OCI-LY7 (cell line): ENCODE results near the gene OR2A1. TPM values are rescaled to one million over a fixed set of nuclear protein-coding genes. Genes with fewer than 3 reads are reported as not detected.
"Not testable (repeated sequence)": the region's sequence is repeated elsewhere in the genome, so short reads cannot be mapped to it uniquely, and the experiment has no call there.

Source experiments
- BruUV-seq: library from RNA; stranded (reverse); fragments of 400-500 nt; replicated peaks from 2 replicates; lab custom pipeline; 2021; lab: Mats Ljungman, UMichigan
- CTCF ChIA-PET: fragments of 300-600 bp; sonication (Branson Sonifier 250); formaldehyde crosslinking; loops from one replicate; lab custom pipeline; 2022; ENCODE audit warnings: antibody characterized with exemption; ENCODE audit not compliant: unreplicated experiment; lab: Charles Lee
- POLR2A ChIA-PET: fragments of 300-600 bp; sonication (Branson Sonifier 250); formaldehyde crosslinking; loops from one replicate; lab custom pipeline; 2022; ENCODE audit warnings: antibody characterized with exemption; lab: Charles Lee
- DNase-seq: peaks from one replicate; pipeline ENCODE4 v3.0.0-alpha.2; 2015; ENCODE audit warnings: low spot score
- H2AFZ ChIP-seq: fragments of 200-600 bp; sonication (generic), shearing (Covaris generic); 2 replicates; pipeline ENCODE4 v1.6.1; 2014; ENCODE audit warnings: mild to moderate bottlenecking, antibody characterized with exemption, low read length, moderate library complexity
- H3K27ac ChIP-seq: fragments of 200-600 bp; sonication (generic); 2 replicates; pipeline ENCODE4 v1.5.1; 2014; ENCODE audit warnings: mixed run types, low read depth, mild to moderate bottlenecking, moderate library complexity, low read length, inconsistent platforms; ENCODE audit not compliant: poor library complexity, severe bottlenecking
- H3K36me3 ChIP-seq: fragments of 200-600 bp; sonication (generic); 2 replicates; pipeline ENCODE4 v1.6.1; 2014; ENCODE audit warnings: mild to moderate bottlenecking, antibody characterized with exemption, low read length, moderate library complexity, mixed read lengths; ENCODE audit not compliant: insufficient read depth
- H3K4me1 ChIP-seq: fragments of 200-600 bp; sonication (generic); 2 replicates; pipeline ENCODE4 v1.5.1; 2014; ENCODE audit warnings: mild to moderate bottlenecking, low read length; ENCODE audit not compliant: insufficient read depth, poor library complexity, severe bottlenecking
- H3K4me2 ChIP-seq: fragments of 200-600 bp; sonication (generic); 2 replicates; pipeline ENCODE4 v1.6.1; 2014; ENCODE audit warnings: mild to moderate bottlenecking, low read length
- H3K4me3 ChIP-seq: fragments of 200-600 bp; sonication (generic); 2 replicates; pipeline ENCODE4 v1.5.1; 2014; ENCODE audit warnings: mild to moderate bottlenecking, low read depth, low read length; ENCODE audit not compliant: poor library complexity, severe bottlenecking
- H3K79me2 ChIP-seq: fragments of 200-600 bp; sonication (generic); 2 replicates; pipeline ENCODE4 v1.6.1; 2016; ENCODE audit warnings: low read depth, mild to moderate bottlenecking, low read length, moderate library complexity, mixed read lengths; ENCODE audit not compliant: insufficient read depth
- H3K9me2 ChIP-seq: fragments of 200-600 bp; sonication (generic); 2 replicates; pipeline ENCODE4 v1.6.1; 2016; ENCODE audit warnings: mild to moderate bottlenecking, low read length, mixed read lengths; ENCODE audit not compliant: insufficient read depth
- H3K9me3 ChIP-seq: fragments of 200-600 bp; sonication (generic); 2 replicates; pipeline ENCODE4 v1.6.1; 2014; ENCODE audit warnings: mild to moderate bottlenecking, mixed run types, low read length, mixed read lengths
- H4K20me1 ChIP-seq: fragments of 200-600 bp; sonication (generic); 2 replicates; pipeline ENCODE4 v1.6.1; 2014; ENCODE audit warnings: mild to moderate bottlenecking, antibody characterized with exemption, low read length, moderate library complexity, mixed read lengths; ENCODE audit not compliant: insufficient read depth
- intact Hi-C: fragments of 100-400 bp; cut with micrococcal nuclease; formaldehyde crosslinking; loops from one replicate; pipeline ENCODE4 v1.10.0; 2022; ENCODE audit not compliant: unreplicated experiment
- total RNA-seq, 2 experiments: library from RNA; depleted of rRNA in 1 of 2; stranded (reverse); fragments of >200 nt in 1 of 2; shearing (Covaris generic) in 1 of 2; gene quantifications; 2 replicates each; pipeline ENCODE4 v1.2.3, GENCODE V29; 2014 to 2022

Gene OR2A1
- total RNA-seq, 2 experiments from 2014 or later: not detected

DNA sequence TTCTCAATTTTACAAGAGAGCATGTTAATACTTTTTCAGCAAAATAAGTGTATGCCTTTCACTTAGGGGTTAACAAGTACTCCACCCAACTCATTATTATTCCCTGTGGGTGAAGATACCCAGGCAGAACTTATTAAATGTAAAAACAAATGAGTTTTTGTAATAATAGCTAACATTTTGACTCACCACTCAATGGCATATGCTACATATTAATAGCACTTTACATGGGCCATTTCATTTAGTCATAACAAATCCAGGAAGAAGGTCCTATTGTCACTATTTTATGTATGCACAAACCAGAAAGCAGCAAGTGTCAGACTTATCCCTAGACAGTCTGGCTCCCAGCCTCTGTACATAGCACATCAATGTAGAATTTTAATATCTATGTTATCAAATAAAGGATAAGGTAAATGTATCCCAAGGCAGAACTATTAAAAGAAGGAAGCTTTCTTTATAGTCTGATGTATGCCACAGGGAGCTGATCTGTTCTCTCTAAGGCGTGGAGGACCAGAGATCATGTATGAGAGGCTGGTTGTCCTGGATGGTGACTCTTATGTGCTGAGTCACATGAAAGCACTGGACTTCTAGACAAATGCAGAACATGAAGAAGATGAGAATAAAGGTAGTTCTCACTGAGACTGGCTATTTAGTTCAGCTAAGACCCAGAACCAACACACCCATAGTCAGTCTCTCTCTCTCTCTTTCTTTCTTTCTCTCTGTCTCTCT lies 9.5 kb upstream of the OR2A1 start:
- H3K79me2 ChIP-seq, H3K4me3 ChIP-seq, H3K9me3 ChIP-seq, DNase-seq, H3K9me2 ChIP-seq, H3K27ac ChIP-seq, POLR2A ChIA-PET, H4K20me1 ChIP-seq, intact Hi-C loops, CTCF ChIA-PET, H3K4me2 ChIP-seq, BruUV-seq, H3K4me1 ChIP-seq, H2AFZ ChIP-seq, H3K36me3 ChIP-seq: not testable (repeated sequence)

DNA sequence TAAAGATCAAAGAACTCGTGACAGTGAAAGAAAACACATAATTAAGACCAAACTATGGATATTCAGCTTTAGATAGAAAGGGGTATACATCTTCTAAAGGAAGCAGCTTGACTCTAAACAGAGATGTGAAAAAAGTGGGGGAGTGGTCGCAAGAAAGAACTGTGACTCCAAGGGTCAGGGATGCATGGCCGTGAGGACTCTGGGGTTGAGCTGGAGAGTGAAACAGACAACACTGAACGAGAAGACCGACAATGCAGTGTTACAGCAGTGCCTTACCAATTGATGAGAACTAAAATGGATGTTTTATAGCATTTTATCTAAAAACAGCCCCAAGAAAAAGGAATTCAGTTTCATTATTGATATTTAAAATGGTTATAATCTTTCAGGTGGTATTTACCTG lies 8.6 kb upstream of the OR2A1 start:
- DNase-seq, H2AFZ ChIP-seq, H3K9me2 ChIP-seq, H3K4me2 ChIP-seq, POLR2A ChIA-PET, H3K36me3 ChIP-seq, intact Hi-C loops, CTCF ChIA-PET, H3K4me1 ChIP-seq, H3K27ac ChIP-seq, BruUV-seq, H3K79me2 ChIP-seq, H3K9me3 ChIP-seq, H4K20me1 ChIP-seq, H3K4me3 ChIP-seq: not testable (repeated sequence)

- BruUV-seq, H3K9me2 ChIP-seq, intact Hi-C loops, H3K4me1 ChIP-seq, H3K36me3 ChIP-seq, DNase-seq, H3K4me2 ChIP-seq, POLR2A ChIA-PET, H3K9me3 ChIP-seq, H4K20me1 ChIP-seq, H3K4me3 ChIP-seq, H3K27ac ChIP-seq, H2AFZ ChIP-seq, CTCF ChIA-PET, H3K79me2 ChIP-seq: not testable (repeated sequence)
Measured at GRCh38 chr7:144305156-144305555, 7.1 kb upstream of the OR2A1 start.

DNA sequence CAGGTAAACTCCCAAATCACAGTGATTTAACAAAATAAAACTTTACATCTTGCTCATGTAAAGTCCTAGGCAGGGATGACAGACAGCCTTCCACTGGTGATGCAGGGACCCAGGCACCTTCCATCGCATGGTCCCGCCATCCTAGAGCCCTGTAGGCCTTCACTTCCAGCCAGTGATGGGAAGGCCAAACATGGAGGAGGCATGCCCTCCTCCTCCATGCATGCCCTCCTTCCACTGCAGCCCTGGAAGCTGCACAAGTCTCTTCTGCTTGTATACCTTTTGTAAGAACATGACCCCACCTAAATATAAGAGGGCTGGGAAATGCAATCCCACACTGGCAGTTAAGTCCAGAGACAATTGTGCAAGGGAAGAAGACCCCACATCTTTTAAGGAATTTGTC lies 2.5 kb upstream of the OR2A1 start:
- not testable (repeated sequence) for H3K79me2 ChIP-seq, BruUV-seq

GRCh38 chr7:144311218-144311617 lies 1.0 kb upstream of the OR2A1 start:
- H3K4me1 ChIP-seq, H2AFZ ChIP-seq, H4K20me1 ChIP-seq, H3K9me2 ChIP-seq, H3K36me3 ChIP-seq, H3K27ac ChIP-seq, H3K9me3 ChIP-seq, CTCF ChIA-PET, BruUV-seq, H3K79me2 ChIP-seq, POLR2A ChIA-PET, H3K4me2 ChIP-seq, H3K4me3 ChIP-seq, intact Hi-C loops, DNase-seq: not testable (repeated sequence)

More for the DNA sequence above, 2.5 kb upstream of the OR2A1 start:
- H4K20me1 ChIP-seq, CTCF ChIA-PET, H3K9me2 ChIP-seq, H3K4me2 ChIP-seq, H2AFZ ChIP-seq, DNase-seq, H3K4me3 ChIP-seq, H3K36me3 ChIP-seq, intact Hi-C loops, H3K27ac ChIP-seq, H3K4me1 ChIP-seq, H3K9me3 ChIP-seq, POLR2A ChIA-PET: not testable (repeated sequence)

DNA sequence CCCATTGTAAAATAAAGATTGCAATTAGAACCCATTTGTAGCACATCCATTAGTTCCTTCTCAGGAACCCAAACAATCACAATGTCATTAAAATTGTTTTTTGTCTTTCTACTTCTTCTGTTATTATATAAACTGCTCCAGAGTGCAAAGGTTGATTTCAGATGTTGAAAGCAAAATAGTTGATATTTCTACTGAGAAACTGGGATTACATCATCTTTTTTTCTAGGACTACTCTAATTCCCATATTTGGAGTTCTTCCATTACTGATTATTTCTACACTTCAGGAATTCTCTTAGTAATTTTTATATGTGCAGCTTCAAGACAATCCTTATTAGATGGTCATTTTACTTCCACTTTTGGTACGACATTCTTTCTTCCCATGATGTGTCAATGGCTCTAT lies 5.3 kb downstream of the OR2A1 start:
- H3K4me2 ChIP-seq, intact Hi-C loops, H3K9me3 ChIP-seq, DNase-seq, H3K9me2 ChIP-seq, H3K79me2 ChIP-seq, BruUV-seq, POLR2A ChIA-PET, CTCF ChIA-PET, H3K36me3 ChIP-seq, H3K4me3 ChIP-seq, H3K27ac ChIP-seq, H3K4me1 ChIP-seq, H2AFZ ChIP-seq, H4K20me1 ChIP-seq: not testable (repeated sequence)
